H1 (cell line): ENCODE measurements around the gene GLRX. TPM values are rescaled to one million over a fixed set of nuclear protein-coding genes. Genes with fewer than 3 reads are reported as not detected.
A peak's percentile ranks its signal among the peaks of the same experiment; 100 is the strongest.

Source experiments
- CTCF ChIA-PET: fragments of 300-600 bp; sonication (Branson Sonifier 250); formaldehyde crosslinking; loops from one replicate; lab custom pipeline; 2021; ENCODE audit not compliant: partially characterized antibody; lab: Charles Lee
- POLR2A ChIA-PET: fragments of 300-600 bp; sonication (Branson Sonifier 250); formaldehyde crosslinking; loops from one replicate; lab custom pipeline; 2021; ENCODE audit warnings: inconsistent platforms; ENCODE audit not compliant: partially characterized antibody; lab: Charles Lee
- DNase-seq, 2 experiments: peaks; one replicate each; pipeline versions ENCODE4 v3.0.0 to v3.0.0-alpha.2; 2010 to 2022; ENCODE audit warnings: low spot score in 2 of 2, low read depth in 1 of 2, mixed read lengths in 1 of 2
- FAIRE-seq: peaks from 2 replicates; lab custom pipeline; 2011; peaks lifted over from hg19 to GRCh38; lab: Jason Lieb, UNC
- H2AFZ ChIP-seq: 2 replicates; pipeline ENCODE4 v1.8.1; 2012; ENCODE audit warnings: low read length, inconsistent platforms
- H2AK5ac ChIP-seq: 2 replicates; pipeline ENCODE4 v1.6.1; 2013; ENCODE audit warnings: low read depth, low read length
- H2BK120ac ChIP-seq: replicated peaks from 2 replicates; pipeline ENCODE3; 2013; ENCODE audit warnings: low read depth, low read length, inconsistent platforms
- H2BK12ac ChIP-seq: 2 replicates; pipeline ENCODE4 v1.6.1; 2013; ENCODE audit warnings: low read depth, low read length
- H2BK15ac ChIP-seq: 2 replicates; pipeline ENCODE4 v1.6.1; 2013; ENCODE audit warnings: low read length
- H2BK20ac ChIP-seq: 2 replicates; pipeline ENCODE4 v1.6.1; 2013; ENCODE audit warnings: low read length
- H2BK5ac ChIP-seq: 2 replicates; pipeline ENCODE4 v1.6.1; 2013; ENCODE audit warnings: low read depth, low read length
- H3K14ac ChIP-seq: 2 replicates; pipeline ENCODE4 v1.6.1; 2013; ENCODE audit warnings: inconsistent platforms; ENCODE audit not compliant: insufficient read length
- H3K18ac ChIP-seq: 2 replicates; pipeline ENCODE4 v1.6.1; 2013; ENCODE audit warnings: low read length; ENCODE audit errors: extremely low read depth
- H3K23ac ChIP-seq: 2 replicates; pipeline ENCODE4 v1.6.1; 2013; ENCODE audit warnings: inconsistent platforms; ENCODE audit not compliant: insufficient read length
- H3K23me2 ChIP-seq: 2 replicates; pipeline ENCODE4 v1.6.1; 2013; ENCODE audit warnings: low read depth, low read length
- H3K27ac ChIP-seq: 2 replicates; pipeline ENCODE4 v1.6.1; 2011; ENCODE audit warnings: low read depth, low read length, inconsistent platforms
- H3K27me3 ChIP-seq, 4 experiments: replicated peaks in 1 of 4; 1 replicate in 1 of 4; 2 replicates in 3 of 4; pipeline versions ENCODE4 v1.6.1 to v1.8.1; 2011 to 2013; ENCODE audit warnings: low read length in 3 of 4, mild to moderate bottlenecking in 3 of 4, inconsistent platforms in 2 of 4, mixed read lengths in 2 of 4, moderate library complexity in 1 of 4; ENCODE audit not compliant: control insufficient read depth in 3 of 4, insufficient read depth in 3 of 4; ENCODE audit errors: extremely low read depth in 1 of 4
- H3K36me3 ChIP-seq, 4 experiments: 2 replicates each; pipeline versions ENCODE4 v1.6.1 to v1.8.1; 2011 to 2013; ENCODE audit warnings: mild to moderate bottlenecking in 4 of 4, low read length in 3 of 4, moderate library complexity in 2 of 4, control low read depth in 1 of 4, inconsistent platforms in 1 of 4; ENCODE audit not compliant: insufficient read depth in 4 of 4, control insufficient read depth in 2 of 4
- H3K4ac ChIP-seq: replicated peaks from 2 replicates; pipeline ENCODE3; 2013; ENCODE audit warnings: low read length, low read depth, mixed read lengths, inconsistent platforms; ENCODE audit not compliant: insufficient read length
- H3K4me1 ChIP-seq, 4 experiments: replicated peaks in 1 of 4; 1 replicate in 1 of 4; 2 replicates in 3 of 4; pipeline versions ENCODE4 v1.6.1 to v1.8.1; 2011 to 2013; ENCODE audit warnings: low read length in 3 of 4, inconsistent platforms in 2 of 4, mixed read lengths in 1 of 4; ENCODE audit not compliant: insufficient read depth in 4 of 4, control insufficient read depth in 3 of 4
- H3K4me2 ChIP-seq, 2 experiments: 2 replicates each; pipeline versions ENCODE4 v1.6.1 to v1.8.1; 2011 to 2013; ENCODE audit warnings: low read depth in 2 of 2, low read length in 2 of 2, control low read depth in 1 of 2, inconsistent platforms in 1 of 2, mild to moderate bottlenecking in 1 of 2; ENCODE audit not compliant: insufficient read depth in 1 of 2
- H3K4me3 ChIP-seq, 4 experiments: fragments of 200-600, 300-600 bp in 1 of 4; sonication (generic), shearing (Covaris generic), sonication (Bioruptor Twin) in 1 of 4; 2 replicates each; pipeline versions ENCODE4 v1.5.1 to v1.8.1; 2011 to 2016; ENCODE audit warnings: low read length in 4 of 4, low read depth in 3 of 4, control low read depth in 2 of 4, inconsistent platforms in 2 of 4, mild to moderate bottlenecking in 2 of 4, mixed read lengths in 1 of 4, moderate library complexity in 1 of 4; ENCODE audit not compliant: insufficient read depth in 2 of 4; ENCODE audit errors: extremely low read depth in 1 of 4
- H3K56ac ChIP-seq: replicated peaks from 2 replicates; pipeline ENCODE3; 2013; ENCODE audit warnings: low read depth, mild to moderate bottlenecking, mixed read lengths, low read length, inconsistent platforms; ENCODE audit not compliant: insufficient read length
- H3K79me1 ChIP-seq: 2 replicates; pipeline ENCODE4 v1.6.1; 2013; ENCODE audit warnings: low read depth, low read length, control low read depth
- H3K79me2 ChIP-seq, 2 experiments: 2 replicates each; pipeline versions ENCODE4 v1.6.1 to v1.8.1; 2012 to 2013; ENCODE audit warnings: low read length in 2 of 2, mild to moderate bottlenecking in 2 of 2, inconsistent platforms in 1 of 2; ENCODE audit not compliant: insufficient read depth in 2 of 2, control insufficient read depth in 1 of 2
- H3K9ac ChIP-seq, 4 experiments: replicated peaks in 1 of 4; 1 replicate in 1 of 4; 2 replicates in 3 of 4; pipeline versions ENCODE4 v1.6.1 to v1.8.1; 2011 to 2013; ENCODE audit warnings: low read depth in 3 of 4, low read length in 3 of 4, control low read depth in 2 of 4, mild to moderate bottlenecking in 2 of 4, moderate library complexity in 2 of 4, inconsistent platforms in 1 of 4; ENCODE audit errors: extremely low read depth in 1 of 4
- H3K9me3 ChIP-seq, 2 experiments: 2 replicates each; pipeline versions ENCODE4 v1.6.1 to v1.8.1; 2012 to 2013; ENCODE audit warnings: mild to moderate bottlenecking in 2 of 2, moderate library complexity in 2 of 2, control low read depth in 1 of 2, inconsistent platforms in 1 of 2, low read depth in 1 of 2, low read length in 1 of 2, mixed read lengths in 1 of 2; ENCODE audit not compliant: insufficient read depth in 2 of 2
- H4K20me1 ChIP-seq, 2 experiments: replicated peaks in 1 of 2; 2 replicates each; pipeline versions ENCODE3 to v1.8.1; 2011 to 2013; ENCODE audit warnings: inconsistent platforms in 2 of 2, low read length in 2 of 2, mild to moderate bottlenecking in 1 of 2; ENCODE audit not compliant: insufficient read depth in 2 of 2, control insufficient read depth in 1 of 2
- H4K5ac ChIP-seq: 2 replicates; pipeline ENCODE4 v1.6.1; 2013; ENCODE audit warnings: low read length, low read depth, mixed read lengths, inconsistent platforms; ENCODE audit not compliant: insufficient read length
- H4K8ac ChIP-seq: 2 replicates; pipeline ENCODE4 v1.8.0; 2013; ENCODE audit warnings: mild to moderate bottlenecking, moderate library complexity, low read length, inconsistent platforms; ENCODE audit not compliant: insufficient read depth; ENCODE audit errors: extremely low read depth
- H4K91ac ChIP-seq: replicated peaks from 2 replicates; pipeline ENCODE3; 2013; ENCODE audit warnings: low read length, mixed read lengths, inconsistent platforms; ENCODE audit not compliant: insufficient read length
- ASH2L ChIP-seq: fragments of 200-600, 300-600 bp; sonication (generic); IDR thresholded peaks from one replicate; pipeline ENCODE4 v1.7.1; 2017; ENCODE audit warnings: low read length
- SP4 ChIP-seq: IDR thresholded peaks from 2 replicates; pipeline ENCODE4 v1.6.1; 2012; ENCODE audit warnings: low read length, inconsistent platforms
- WGBS, 2 experiments: shearing (Covaris generic) in 1 of 2; methylation state at CpG; one replicate each; pipeline versions ENCODE4 v1.1.6 to v1.1.7; 2013 to 2015; ENCODE audit warnings: low lambda C conversion rate in 2 of 2, mixed read lengths in 2 of 2, inconsistent platforms in 1 of 2, low coverage in 1 of 2, missing lambda C conversion rate in 1 of 2; ENCODE audit not compliant: insufficient replicate concordance in 2 of 2, insufficient coverage in 1 of 2, insufficient read length in 1 of 2; ENCODE audit errors: extremely low coverage in 1 of 2, missing lambda C conversion rate in 1 of 2; 5-methylcytosine and 5-hydroxymethylcytosine counted together
- polyA plus RNA-seq, 7 experiments: library from polyadenylated mRNA; depleted of rRNA in 3 of 7; stranded (reverse) in 5 of 7; unstranded in 2 of 7; fragments of >200 nt in 5 of 7; fragments of 200-250 nt in 2 of 7; gene quantifications; 1 replicate in 5 of 7; 2 replicates in 1 of 7; 4 replicates in 1 of 7; pipeline versions ENCODE4 v1.2.1 to v1.2.3, GENCODE V29; 2011 to 2013; ENCODE audit warnings: missing spikeins in 2 of 7, mixed read lengths in 2 of 7
- total RNA-seq: library from RNA; stranded (reverse); fragmentation: NEBNext Ultra II Directional; extraction: Animal tissue kit (Norgen Biotek cat#: 25700); gene quantifications from 2 replicates; pipeline ENCODE4 v1.2.1, GENCODE V29; 2021

Gene GLRX
- total and polyA plus RNA-seq, 2 of the 8 experiments (the other 6 are each of a cell fraction or from before 2014, with no cell fraction given): 22.9 to 31.2 TPM

DNA sequence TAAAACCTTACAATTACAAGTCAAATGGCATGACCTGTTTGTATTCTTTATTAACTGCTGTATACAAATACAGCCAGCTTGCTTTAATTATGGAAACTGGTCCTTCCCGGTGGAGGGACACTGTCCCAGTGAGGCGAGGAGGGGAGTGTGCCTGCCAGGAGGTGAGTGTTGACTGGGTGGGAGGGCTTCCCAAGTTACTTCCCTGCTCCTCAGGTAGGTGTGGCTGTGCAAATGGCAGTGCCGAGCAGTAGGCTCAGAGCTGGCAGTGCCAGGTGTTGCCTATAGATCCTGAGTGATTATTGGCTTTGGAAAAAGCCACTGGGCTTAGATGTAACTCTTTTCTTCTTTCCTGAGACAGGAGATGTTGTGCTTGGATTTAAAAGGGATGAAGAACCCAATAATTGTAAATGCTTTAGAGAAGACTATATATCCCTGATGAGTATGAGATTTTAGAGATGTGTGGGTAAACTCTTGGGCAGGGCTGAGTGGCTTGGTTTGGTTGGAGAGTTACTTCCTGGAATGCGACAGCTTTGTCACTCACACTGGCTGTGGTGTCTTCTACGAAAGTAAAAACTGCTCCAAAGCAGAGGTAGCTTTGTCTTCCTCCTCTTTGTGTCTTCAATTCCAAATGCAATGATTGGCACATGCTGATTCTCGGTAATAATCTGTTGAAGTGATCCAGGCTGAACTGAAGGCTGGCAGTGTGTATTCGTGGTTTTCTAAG is 43.7 kb downstream of the GLRX start:
- no peak overlapping the region for H2BK15ac ChIP-seq
- TF ChIP-seq ASH2L (no peak), SP4 (no peak)
- H3K79me1 ChIP-seq: no peaks in the 10 kb centered on the region
- no peak overlapping the region for H3K4ac ChIP-seq
- H4K20me1 ChIP-seq: no peaks in the 10 kb centered on the region
- H3K23ac ChIP-seq: no peak overlapping the region
- no peaks in the 10 kb centered on the region for H3K27me3 ChIP-seq
- no peaks in the 10 kb centered on the region for H3K79me2 ChIP-seq
- ChIA-PET POLR2A (interaction anchor here (0.8 to 1.3 kb wide), 2 partner anchors 41 to 48 kb away, joined by 3 to 4 read pairs; partner anchors contain the start of gene RHOBTB3), CTCF (interaction anchor here (0.6 to 4.7 kb wide), 11 partner anchors 8 to 557 kb away, joined by 3 to 120 read pairs (median 3); no protein-coding TSS in a partner anchor)
- WGBS, 2 experiments: 86% methylated on average over 7 of the region's 7 CpGs; no CpG with 5 or more reads in 1 of the 2 experiments
- no peak overlapping the region for H4K91ac ChIP-seq
- no peak overlapping the region for H3K4me2 ChIP-seq
- H4K8ac ChIP-seq: no peak overlapping the region
- no peaks in the 10 kb centered on the region for H3K9me3 ChIP-seq
- no peak overlapping the region for H2BK5ac ChIP-seq
- no peak overlapping the region for H3K18ac ChIP-seq
- no peak overlapping the region for H2AK5ac ChIP-seq
- no peak overlapping the region for H2BK12ac ChIP-seq
- no peak overlapping the region for H3K9ac ChIP-seq
- H3K14ac ChIP-seq: no peak overlapping the region
- FAIRE-seq: no peak
- H3K4me3 ChIP-seq: no peak overlapping the region
- H3K23me2 ChIP-seq: no peaks in the 10 kb centered on the region
- H2BK120ac ChIP-seq: no peak overlapping the region
- no peak for DNase-seq
- H3K56ac ChIP-seq: no peak overlapping the region
- H3K27ac ChIP-seq: no peak overlapping the region
- H3K36me3 ChIP-seq: no peaks in the 10 kb centered on the region
- no peak overlapping the region for H2AFZ ChIP-seq
- H3K4me1 ChIP-seq: no peaks in the 10 kb centered on the region
- no peak overlapping the region for H4K5ac ChIP-seq
- H2BK20ac ChIP-seq: 0 out of 2 replicates have a peak overlapping the region, but pooled peaks have one; percentile 61
